Retinal pigment epithelial cell (primary cell): ENCODE data around the gene EHMT1.
A peak's percentile ranks its signal among the peaks of the same experiment; 100 is the strongest.

ENCODE experiments used
- DNase-seq: peaks from one replicate; pipeline ENCODE4 v3.0.0-alpha.2; 2010; ENCODE audit warnings: low read depth
- H3K4me3 ChIP-seq: 2 replicates; pipeline ENCODE4 v1.5.1; 2011; ENCODE audit warnings: mild to moderate bottlenecking, low read length, control low read depth, moderate library complexity
- CTCF ChIP-seq: conservative IDR thresholded peaks from 2 replicates; pipeline ENCODE4 v1.5.1; 2011; ENCODE audit warnings: low read depth, low read length, control low read depth, inconsistent platforms

Gene EHMT1

GRCh38 chr9:137618105-137619067 lies at the start of gene EHMT1:
Gene EHMT1, plus strand, starts transcription at chr9:137619005. Its CDS starts 24 bp downstream, at chr9:137619029.
- no peak for DNase-seq
- no peak for TF ChIP-seq CTCF

GRCh38 chr9:137569609-137570203 lies 49.1 kb upstream of the EHMT1 start:
- TF ChIP-seq CTCF, result no peak
- no peak for DNase-seq
- H3K4me3 ChIP-seq, result no peak overlapping the region

More at GRCh38 chr9:137618105-137619067, at the start of gene EHMT1:
- H3K4me3 ChIP-seq, result peak within 1 kb of the TSS; percentile 91

GRCh38 chr9:137570566-137570965 lies 48.2 kb upstream of the EHMT1 start:
- no peak overlapping the region for H3K4me3 ChIP-seq
- TF ChIP-seq CTCF, result no peak
- DNase-seq, result no peak

- TF ChIP-seq CTCF, result no peak
- DNase-seq, result no peak
- H3K4me3 ChIP-seq, result no peak overlapping the region
Measured at GRCh38 chr9:137574192-137574591, 44.6 kb upstream of the EHMT1 start.

GRCh38 chr9:137575364-137575715 lies 43.5 kb upstream of the EHMT1 start:
- no peak overlapping the region for H3K4me3 ChIP-seq
- no peak for TF ChIP-seq CTCF
- no peak for DNase-seq

- no peak overlapping the region for H3K4me3 ChIP-seq
- TF ChIP-seq CTCF, result no peak
- no peak for DNase-seq
Measured at GRCh38 chr9:137575716-137576411, 42.9 kb upstream of the EHMT1 start.
